GM18498 (cell line): ENCODE measurements around the gene FNTB.

ENCODE experiments used
- ATAC-seq: cut with Tn5 transposase; IDR thresholded peaks from one replicate; pipeline ENCODE4 v1.9.1; 2021; ENCODE audit warnings: mild to moderate bottlenecking, moderate library complexity; ENCODE audit not compliant: unreplicated experiment

Gene FNTB

DNA sequence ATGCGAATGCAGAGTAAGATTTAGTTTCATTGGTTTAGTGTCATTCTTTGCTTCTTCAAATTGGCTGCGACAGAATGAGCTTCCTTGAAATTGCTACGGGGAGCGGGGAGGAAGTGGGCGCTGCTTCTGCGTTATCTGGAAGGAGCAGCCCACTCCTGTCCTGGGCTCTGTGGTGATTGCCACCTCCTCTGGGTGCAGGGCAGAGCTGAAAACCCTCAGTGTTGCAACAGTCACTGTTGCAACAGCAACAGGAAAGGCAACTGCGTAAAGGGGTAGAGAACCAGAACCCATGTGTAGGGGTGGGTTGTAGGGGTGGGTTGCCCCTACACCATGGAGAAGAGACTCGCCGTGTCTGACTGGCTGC is 57.9 kb downstream of the FNTB start:
- no peak for ATAC-seq

- ATAC-seq: no peak
Observed at GRCh38 chr14:65045006-65045405, 58.3 kb downstream of the FNTB start.

- no peak for ATAC-seq
Observed at GRCh38 chr14:65045709-65046108, 59.0 kb downstream of the FNTB start.

DNA sequence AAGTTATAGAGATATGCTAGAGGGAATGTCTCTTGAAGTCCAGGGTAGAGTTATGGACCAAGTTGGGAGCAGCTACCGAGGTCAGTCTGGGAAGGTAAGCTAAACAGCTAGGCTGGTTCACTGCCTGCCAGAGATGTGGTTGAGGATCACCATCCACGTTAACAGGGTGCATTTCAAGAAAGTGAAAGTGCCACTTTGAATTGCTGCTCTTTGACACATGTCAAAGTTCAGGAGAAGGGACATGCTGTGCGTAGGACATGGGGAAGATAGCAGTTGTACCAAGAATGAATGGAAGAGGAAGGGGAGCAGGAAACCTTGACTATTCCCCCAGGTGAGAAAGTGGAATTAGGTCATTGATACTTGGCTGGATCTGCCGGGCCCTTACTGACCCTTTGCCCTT is 66.1 kb downstream of the FNTB start:
- no peak for ATAC-seq

- no peak for ATAC-seq
Observed at GRCh38 chr14:65053466-65053865, 66.8 kb downstream of the FNTB start.

- ATAC-seq: no peak
Observed at GRCh38 chr14:65054471-65055085, 67.9 kb downstream of the FNTB start.

DNA sequence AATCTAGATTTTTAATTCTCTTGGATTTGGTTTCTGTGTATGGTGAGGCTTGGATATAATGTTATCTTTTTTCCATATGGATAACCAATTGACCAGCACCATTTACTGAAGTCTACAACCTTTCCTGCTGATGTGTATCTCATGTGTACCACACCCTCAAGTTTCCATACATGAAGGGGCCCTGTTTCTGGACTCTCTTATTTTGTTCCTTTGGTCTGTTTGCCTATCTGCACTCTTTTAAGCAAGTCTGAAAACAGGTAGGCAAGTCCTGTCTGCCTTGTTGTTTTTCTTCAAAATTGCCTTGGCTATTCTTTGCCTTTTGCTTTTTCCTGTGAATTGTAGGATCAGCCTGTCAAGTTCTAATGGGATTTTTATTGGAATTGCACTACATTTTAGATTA is 71.0 kb downstream of the FNTB start:
- ATAC-seq: no peak

GRCh38 chr14:65062096-65063075 is 75.7 kb downstream of the FNTB start:
- ATAC-seq: no peak

DNA sequence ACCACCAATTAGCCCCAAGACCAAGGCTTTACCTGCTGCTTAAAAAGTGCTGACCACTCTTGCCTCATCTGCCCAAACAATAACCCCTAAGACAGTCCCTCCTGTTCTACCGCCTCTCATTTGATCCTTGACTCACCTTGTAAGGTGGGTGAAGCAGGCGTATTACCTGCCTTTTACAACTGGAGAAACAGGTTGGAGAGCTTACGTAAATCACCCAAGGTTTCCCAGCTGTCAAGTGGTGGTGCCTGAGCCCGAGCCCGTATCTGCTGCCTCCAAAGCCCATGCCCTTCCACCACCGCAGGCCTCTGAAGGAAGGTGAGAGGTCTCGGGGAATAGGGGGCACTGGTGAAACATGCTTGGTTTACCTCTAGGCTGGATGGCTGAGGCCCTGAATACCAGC is 79.0 kb downstream of the FNTB start:
- no peak for ATAC-seq

DNA sequence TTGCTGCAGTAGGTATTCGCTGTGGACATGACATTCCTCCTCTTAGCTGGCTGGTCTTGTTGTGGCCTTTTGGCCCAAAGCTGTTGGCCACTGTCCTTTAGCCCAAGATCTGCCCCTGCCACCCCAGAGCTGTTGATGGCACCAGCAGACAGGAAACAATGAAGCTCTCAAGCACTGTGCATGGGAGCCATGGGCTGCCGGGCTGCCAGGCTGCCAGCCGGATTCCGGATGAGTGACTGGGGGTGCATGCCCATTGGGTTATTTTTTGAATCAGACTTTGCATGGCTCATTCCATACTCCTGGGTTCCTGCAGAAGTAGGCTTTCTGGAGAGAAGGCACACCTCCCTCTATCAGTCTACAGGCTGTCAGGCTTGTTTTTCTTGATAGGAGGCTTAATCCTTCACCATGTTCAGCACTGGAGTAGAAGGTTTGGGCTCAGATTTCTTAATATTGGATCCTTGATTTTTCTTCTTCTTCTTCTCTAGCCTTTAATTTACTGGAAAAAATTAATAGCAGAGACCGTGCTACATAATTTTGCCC is 83.2 kb downstream of the FNTB start:
- ATAC-seq: no peak

- peak; percentile 57 for ATAC-seq
Observed at GRCh38 chr14:65070471-65070976, 83.8 kb downstream of the FNTB start.

DNA sequence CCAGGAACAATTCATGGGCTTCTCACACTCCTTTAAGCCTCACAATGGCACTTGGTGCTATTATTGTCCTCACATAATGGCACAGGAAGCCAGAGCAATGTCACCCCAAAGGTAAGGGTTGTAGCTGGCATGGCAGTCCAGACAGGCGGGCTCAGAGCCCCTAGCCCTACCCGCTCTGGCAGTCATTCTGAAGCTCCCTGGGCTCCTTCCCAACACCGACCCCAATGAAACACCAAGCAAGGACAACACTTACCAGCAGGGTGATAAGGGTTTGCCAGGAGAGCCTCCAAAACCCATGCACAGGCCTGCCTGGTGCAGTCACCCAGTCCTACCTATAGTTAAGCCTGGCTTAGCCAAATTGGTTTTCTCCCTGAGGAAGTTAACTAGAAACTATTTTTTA is 84.8 kb downstream of the FNTB start:
- no peak for ATAC-seq

- no peak for ATAC-seq
Observed at GRCh38 chr14:65072256-65072655, 85.6 kb downstream of the FNTB start.

DNA sequence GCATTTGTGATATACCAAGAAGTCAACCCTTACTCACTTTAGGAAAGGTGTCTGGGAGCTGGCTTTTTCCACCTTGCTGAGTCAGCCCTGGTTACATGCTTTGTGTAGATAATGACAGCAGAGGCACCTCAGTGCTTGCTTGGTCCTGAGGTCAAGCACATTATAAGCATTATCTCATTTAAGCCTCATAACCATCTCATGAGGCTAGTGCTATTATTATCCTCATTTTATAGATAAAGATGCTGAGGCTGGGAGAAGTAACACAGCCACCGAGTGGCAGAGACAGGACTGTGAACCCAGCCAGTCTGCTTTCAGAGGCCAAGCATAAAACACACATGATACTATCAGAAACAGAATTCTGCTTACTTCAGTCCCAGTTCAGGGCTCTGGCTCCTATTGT is 86.2 kb downstream of the FNTB start:
- ATAC-seq: no peak

DNA sequence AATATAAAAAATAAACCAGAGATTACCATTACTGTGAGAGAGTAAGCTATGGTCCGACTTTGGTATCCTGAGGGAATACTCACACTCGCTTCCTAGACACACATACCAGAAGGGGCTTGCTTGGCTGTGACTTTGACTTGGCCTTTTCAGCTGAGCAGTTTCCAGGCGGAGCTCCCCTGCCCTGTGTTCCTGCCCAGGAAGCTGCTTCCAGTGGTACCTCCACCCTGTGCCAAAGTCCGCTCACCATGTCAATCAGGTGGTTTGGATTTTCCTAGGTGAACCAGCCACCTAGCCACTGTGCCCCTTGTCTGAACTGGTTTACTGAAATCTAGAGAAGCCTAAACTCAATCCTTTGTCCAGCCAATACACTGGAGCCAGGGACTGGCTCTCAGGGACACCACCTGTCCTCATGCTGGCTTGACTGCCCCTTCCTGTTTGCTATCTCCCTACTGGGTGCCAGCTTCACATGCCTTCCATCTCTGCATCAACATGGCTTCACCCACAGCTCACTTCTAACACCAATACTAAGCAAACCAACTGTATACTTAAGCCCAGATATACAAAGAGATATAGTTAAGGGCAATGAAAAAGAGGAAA is 87.0 kb downstream of the FNTB start:
- no peak for ATAC-seq

- no peak for ATAC-seq
Observed at GRCh38 chr14:65074449-65075150, 87.9 kb downstream of the FNTB start.

DNA sequence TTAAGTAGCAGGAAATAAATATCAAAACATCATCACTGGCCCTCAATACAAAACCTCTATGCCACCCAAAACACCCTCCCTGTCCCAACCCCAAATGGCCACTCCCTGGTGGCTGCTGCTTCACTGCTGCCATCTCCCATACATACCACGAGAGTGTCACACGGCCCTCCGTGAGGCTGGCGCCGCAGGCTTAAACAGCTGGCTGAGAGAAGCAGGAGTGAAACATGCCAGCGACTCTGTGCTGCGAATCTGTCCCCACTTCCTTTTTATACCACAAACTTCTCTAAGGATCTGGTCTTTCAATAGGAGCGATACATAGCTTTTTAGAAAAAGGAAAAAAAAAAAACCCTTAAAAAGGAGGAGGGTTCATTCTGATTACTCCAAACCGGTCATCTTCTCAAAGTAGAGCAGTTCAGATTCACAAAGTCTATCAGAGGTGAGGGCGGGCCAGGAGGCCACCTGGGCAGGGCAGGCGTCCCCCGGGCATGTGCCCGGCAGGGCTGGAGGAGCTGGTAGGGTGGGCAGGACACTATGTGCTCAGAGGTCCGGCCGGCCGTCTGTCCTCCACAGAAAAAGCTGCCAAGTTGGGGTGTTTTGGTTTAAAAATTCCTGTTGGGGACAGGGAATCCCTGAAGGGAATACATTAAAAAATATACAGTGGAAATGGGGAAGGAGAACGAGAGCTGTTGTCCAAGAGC is 89.1 kb downstream of the FNTB start:
- no peak for ATAC-seq

DNA sequence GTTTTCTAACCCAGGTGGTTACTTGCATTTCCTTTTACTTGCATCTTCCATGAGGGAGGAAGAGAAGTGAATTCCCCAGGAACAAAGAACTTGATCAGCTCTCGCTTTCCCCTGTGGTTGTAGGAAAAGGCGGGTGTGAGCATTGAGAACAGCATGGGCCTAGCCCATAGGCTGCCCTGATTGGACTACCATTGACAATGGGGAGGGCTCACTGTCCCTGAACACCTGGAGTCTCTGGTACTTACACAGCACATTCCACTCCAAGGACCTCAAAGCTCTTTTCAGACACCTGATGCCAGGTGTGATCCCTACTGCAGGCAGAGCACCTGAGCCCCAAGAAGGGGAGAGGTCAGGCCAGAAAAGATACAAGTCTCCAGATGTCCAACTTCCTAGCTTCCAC is 90.6 kb downstream of the FNTB start:
- ATAC-seq: no peak

- ATAC-seq: no peak
Observed at GRCh38 chr14:65079201-65079600, 92.5 kb downstream of the FNTB start.

DNA sequence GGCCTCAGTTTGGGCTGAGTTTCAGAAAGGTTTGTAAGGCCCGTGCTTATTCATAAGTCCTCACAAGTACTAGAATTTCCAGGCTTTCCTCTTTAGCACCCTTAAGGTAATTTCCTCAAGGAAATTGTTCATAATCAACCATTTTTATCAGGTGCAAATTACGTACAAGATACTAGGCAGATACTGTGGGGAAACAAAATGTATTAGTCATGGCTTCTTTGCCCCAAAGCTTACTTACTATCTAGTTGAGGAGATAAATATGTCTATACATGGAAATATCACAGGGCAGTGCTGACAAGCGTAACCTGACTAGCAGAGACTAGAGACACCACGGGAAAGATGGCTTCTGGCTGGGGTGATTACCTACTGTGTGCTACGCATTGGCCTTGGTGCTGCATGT is 93.1 kb downstream of the FNTB start:
- no peak for ATAC-seq
